ENCODE results near the gene DXO. TPM values are rescaled to one million over a fixed set of nuclear protein-coding genes. Genes with fewer than 3 reads are reported as not detected.
A peak's percentile ranks its signal among the peaks of the same experiment; 100 is the strongest.

The DXO gene
- total and polyA plus RNA-seq, 2 of the 13 experiments (the other 11 are each of a cell fraction or from before 2014, with no cell fraction given): 18.6 to 26.2 TPM

GRCh38 chr6:31945507-31946369 lies 26.2 kb downstream of the DXO start, which contains the start of gene CFB (continued):
- 0 out of 2 replicates have a peak, but pooled peaks have one; percentile 12 for TF ChIP-seq ZFP37 (CRISPR knock-in tag; IDR thresholded peaks at IDR 0.05; ENCODE audit: borderline replicate concordance)
- no peak; the same call in 1 of the 2 replicates for TF ChIP-seq ZNF772 (CRISPR knock-in tag; IDR thresholded peaks at IDR 0.05)
- no peak; the same call in 1 of the 2 replicates for TF ChIP-seq NRL (CRISPR knock-in tag; IDR thresholded peaks at IDR 0.05; ENCODE audit: borderline replicate concordance)
- peak; percentile 36; the same call in 1 of the 2 replicates for TF ChIP-seq ZNF468 (CRISPR knock-in tag; IDR thresholded peaks at IDR 0.05)
- peak; percentile 62; the same call in 1 of the 2 replicates for TF ChIP-seq RARG (CRISPR knock-in tag; IDR thresholded peaks at IDR 0.05; ENCODE audit: low read depth)
- TF ChIP-seq ZXDC (CRISPR knock-in tag; IDR thresholded peaks at IDR 0.05): no peak
- TF ChIP-seq ZNF260 (CRISPR knock-in tag; IDR thresholded peaks at IDR 0.05; ENCODE audit: borderline replicate concordance, low read depth): no peak
- peak; percentile 66; the same call in 1 of the 2 replicates for TF ChIP-seq ZNF280D (CRISPR knock-in tag; IDR thresholded peaks at IDR 0.05)
- no peak for TF ChIP-seq SMARCC2 (IDR thresholded peaks at IDR 0.05)
- TF ChIP-seq AHR (CRISPR knock-in tag; IDR thresholded peaks at IDR 0.05): no peak; the same call in 1 of the 2 replicates
- peak; percentile 91 for TF ChIP-seq ZNF335 (CRISPR knock-in tag; IDR thresholded peaks at IDR 0.05)
- TF ChIP-seq RFX5 (IDR thresholded peaks at IDR 0.05; ENCODE audit: low read depth, low read length): no peak
- TF ChIP-seq, protein P1, sequence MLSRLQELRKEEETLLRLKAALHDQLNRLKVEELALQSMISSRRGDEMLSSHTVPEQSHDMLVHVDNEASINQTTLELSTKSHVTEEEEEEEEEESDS (CRISPR knock-in tag; IDR thresholded peaks at IDR 0.05; ENCODE audit: borderline replicate concordance): no peak
- TF ChIP-seq TIGD3 (CRISPR knock-in tag; IDR thresholded peaks at IDR 0.05; ENCODE audit: borderline replicate concordance): peak; percentile 71; the same call in 1 of the 2 replicates
- TF ChIP-seq, protein P2, sequence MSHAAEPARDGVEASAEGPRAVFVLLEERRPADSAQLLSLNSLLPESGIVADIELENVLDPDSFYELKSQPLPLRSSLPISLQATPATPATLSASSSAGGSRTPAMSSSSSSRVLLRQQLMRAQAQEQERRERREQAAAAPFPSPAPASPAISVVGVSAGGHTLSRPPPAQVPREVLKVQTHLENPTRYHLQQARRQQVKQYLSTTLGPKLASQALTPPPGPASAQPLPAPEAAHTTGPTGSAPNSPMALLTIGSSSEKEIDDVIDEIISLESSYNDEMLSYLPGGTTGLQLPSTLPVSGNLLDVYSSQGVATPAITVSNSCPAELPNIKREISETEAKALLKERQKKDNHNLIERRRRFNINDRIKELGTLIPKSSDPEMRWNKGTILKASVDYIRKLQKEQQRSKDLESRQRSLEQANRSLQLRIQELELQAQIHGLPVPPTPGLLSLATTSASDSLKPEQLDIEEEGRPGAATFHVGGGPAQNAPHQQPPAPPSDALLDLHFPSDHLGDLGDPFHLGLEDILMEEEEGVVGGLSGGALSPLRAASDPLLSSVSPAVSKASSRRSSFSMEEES (CRISPR knock-in tag; IDR thresholded peaks at IDR 0.05): peak; percentile 29
- no peak for TF ChIP-seq SETDB1 (CRISPR knock-in tag; IDR thresholded peaks at IDR 0.05; ENCODE audit: borderline replicate concordance)
- TF ChIP-seq ZSCAN21 (CRISPR knock-in tag; IDR thresholded peaks at IDR 0.05; ENCODE audit: borderline replicate concordance): peak; percentile 95

Data from HepG2 (cell line).